ENCODE measurements around the gene LRFN2.

The LRFN2 gene

DNA sequence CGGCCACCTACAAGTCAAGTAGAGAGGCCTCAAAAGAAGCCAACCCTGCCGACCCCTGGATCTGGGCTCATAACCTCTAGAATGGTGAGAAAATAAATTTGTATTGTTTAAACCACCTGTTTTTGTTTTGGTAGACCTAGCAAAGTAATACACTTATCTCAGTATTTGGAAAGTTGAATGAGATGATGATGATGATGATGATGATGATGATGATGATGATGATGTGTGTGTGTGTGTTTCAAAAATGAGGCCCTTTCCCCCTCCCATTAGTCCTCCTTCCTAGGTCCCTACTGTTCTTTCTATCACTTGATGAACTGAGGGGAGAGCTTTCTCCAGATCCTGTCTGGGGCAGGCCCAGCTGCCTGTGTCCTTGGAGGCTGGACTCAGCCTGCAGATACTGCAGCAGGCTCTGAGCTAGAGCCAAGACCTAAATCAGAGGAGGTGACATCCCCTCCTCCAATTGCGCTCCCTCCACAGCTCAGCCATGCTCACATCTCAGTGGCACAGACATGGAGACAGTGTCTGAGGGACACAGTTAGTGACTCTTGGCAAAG lies 120.1 kb downstream of the LRFN2 start:
- Histone ChIP-seq H3K4me3 (ENCODE audit: low read length) (no peak overlapping the region), H4K20me1 (ENCODE audit: control insufficient read depth, insufficient read depth, low read depth, low read length) (no peaks in the 10 kb centered on the region), H3F3A (ENCODE audit: control insufficient read depth, insufficient read depth) (no peaks in the 10 kb centered on the region), H3K9me3 (ENCODE audit: control insufficient read depth, insufficient read depth, low read length) (no peaks in the 10 kb centered on the region), H3K4me1 (ENCODE audit: control insufficient read depth, low read length) (no peaks in the 10 kb centered on the region), H3K36me3 (ENCODE audit: control insufficient read depth, low read length) (no peaks in the 10 kb centered on the region), H3K9me2 (replicated peaks; ENCODE audit: control insufficient read depth, low read length) (no peaks in the 10 kb centered on the region), H3K27ac (ENCODE audit: low read depth, low read length) (no peak overlapping the region), H3K4me2 (ENCODE audit: low read length) (no peak overlapping the region), H3K79me2 (ENCODE audit: control insufficient read depth, low read length) (no peaks in the 10 kb centered on the region), H3K27me3 (ENCODE audit: control insufficient read depth, low read length) (no peaks in the 10 kb centered on the region)
- TF ChIP-seq, protein P1, sequence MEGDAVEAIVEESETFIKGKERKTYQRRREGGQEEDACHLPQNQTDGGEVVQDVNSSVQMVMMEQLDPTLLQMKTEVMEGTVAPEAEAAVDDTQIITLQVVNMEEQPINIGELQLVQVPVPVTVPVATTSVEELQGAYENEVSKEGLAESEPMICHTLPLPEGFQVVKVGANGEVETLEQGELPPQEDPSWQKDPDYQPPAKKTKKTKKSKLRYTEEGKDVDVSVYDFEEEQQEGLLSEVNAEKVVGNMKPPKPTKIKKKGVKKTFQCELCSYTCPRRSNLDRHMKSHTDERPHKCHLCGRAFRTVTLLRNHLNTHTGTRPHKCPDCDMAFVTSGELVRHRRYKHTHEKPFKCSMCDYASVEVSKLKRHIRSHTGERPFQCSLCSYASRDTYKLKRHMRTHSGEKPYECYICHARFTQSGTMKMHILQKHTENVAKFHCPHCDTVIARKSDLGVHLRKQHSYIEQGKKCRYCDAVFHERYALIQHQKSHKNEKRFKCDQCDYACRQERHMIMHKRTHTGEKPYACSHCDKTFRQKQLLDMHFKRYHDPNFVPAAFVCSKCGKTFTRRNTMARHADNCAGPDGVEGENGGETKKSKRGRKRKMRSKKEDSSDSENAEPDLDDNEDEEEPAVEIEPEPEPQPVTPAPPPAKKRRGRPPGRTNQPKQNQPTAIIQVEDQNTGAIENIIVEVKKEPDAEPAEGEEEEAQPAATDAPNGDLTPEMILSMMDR (IDR thresholded peaks at IDR 0.05; ENCODE audit: low read depth, low read length, poor library complexity, severe bottlenecking): no peak
- no peak for TF ChIP-seq EZH2phosphoT487 (IDR thresholded peaks at IDR 0.05; ENCODE audit: borderline replicate concordance, low read length)

DNA sequence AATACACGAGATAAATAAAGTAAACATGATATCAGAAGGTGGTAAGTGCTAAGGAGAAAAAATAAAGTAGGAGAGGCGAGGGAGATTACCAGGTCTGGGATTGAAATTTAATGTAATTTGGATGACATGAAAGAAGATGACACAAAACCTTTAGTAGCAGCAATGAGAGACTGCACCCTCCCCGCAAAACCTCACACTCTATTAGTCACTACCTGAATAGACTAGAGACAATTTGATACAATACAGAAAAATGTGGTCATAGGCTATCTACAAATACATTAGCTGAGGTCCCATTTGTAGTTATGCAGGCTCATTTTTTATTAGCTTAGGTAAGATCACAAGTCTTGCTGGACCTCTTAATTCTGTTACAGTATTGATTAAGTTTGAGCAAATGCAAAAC lies 125.5 kb downstream of the LRFN2 start:
- no peaks in the 10 kb centered on the region for H3F3A ChIP-seq (ENCODE audit: control insufficient read depth, insufficient read depth)
- H4K20me1 ChIP-seq (ENCODE audit: control insufficient read depth, insufficient read depth, low read depth, low read length): no peaks in the 10 kb centered on the region
- no peak overlapping the region for H3K4me2 ChIP-seq (ENCODE audit: low read length)
- no peaks in the 10 kb centered on the region for H3K4me1 ChIP-seq (ENCODE audit: control insufficient read depth, low read length)
- H3K9me2 ChIP-seq (replicated peaks; ENCODE audit: control insufficient read depth, low read length): no peaks in the 10 kb centered on the region
- no peaks in the 10 kb centered on the region for H3K79me2 ChIP-seq (ENCODE audit: control insufficient read depth, low read length)
- no peak overlapping the region for H3K27ac ChIP-seq (ENCODE audit: low read depth, low read length)
- H3K27me3 ChIP-seq (ENCODE audit: control insufficient read depth, low read length): no peaks in the 10 kb centered on the region; the same call in 1 of the 2 replicates
- no peaks in the 10 kb centered on the region for H3K9me3 ChIP-seq (ENCODE audit: control insufficient read depth, insufficient read depth, low read length)
- no peaks in the 10 kb centered on the region for H3K36me3 ChIP-seq (ENCODE audit: control insufficient read depth, low read length)
- TF ChIP-seq, protein P1 (IDR thresholded peaks at IDR 0.05; ENCODE audit: low read depth, low read length, poor library complexity, severe bottlenecking): no peak
- no peak for TF ChIP-seq EZH2phosphoT487 (IDR thresholded peaks at IDR 0.05; ENCODE audit: borderline replicate concordance, low read length)
- H3K4me3 ChIP-seq (ENCODE audit: low read length): no peak overlapping the region

DNA sequence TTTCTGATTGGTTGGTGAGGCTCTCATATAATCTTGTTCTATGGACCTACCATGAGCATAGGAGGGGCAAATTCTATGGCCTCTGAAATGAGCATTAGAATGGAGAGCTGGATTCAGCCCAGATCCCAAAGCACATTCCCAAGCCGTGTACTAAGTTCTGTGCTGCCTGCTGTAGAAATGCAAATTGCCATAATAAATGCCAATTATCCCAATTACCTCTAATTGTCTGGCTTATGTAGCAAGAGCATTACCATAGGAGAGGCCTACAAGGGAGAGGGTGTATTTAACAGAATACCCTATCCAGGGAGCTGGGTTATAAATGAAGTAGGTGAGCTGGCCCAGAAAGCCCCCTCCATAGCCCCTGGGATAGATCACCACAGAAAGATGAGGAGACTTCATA lies 126.8 kb downstream of the LRFN2 start:
- no peaks in the 10 kb centered on the region for H3F3A ChIP-seq (ENCODE audit: control insufficient read depth, insufficient read depth)
- H4K20me1 ChIP-seq (ENCODE audit: control insufficient read depth, insufficient read depth, low read depth, low read length): no peaks in the 10 kb centered on the region
- TF ChIP-seq, protein P1 (IDR thresholded peaks at IDR 0.05; ENCODE audit: low read depth, low read length, poor library complexity, severe bottlenecking): no peak
- TF ChIP-seq EZH2phosphoT487 (IDR thresholded peaks at IDR 0.05; ENCODE audit: borderline replicate concordance, low read length): no peak
- no peak overlapping the region for H3K27ac ChIP-seq (ENCODE audit: low read depth, low read length)
- H3K4me1 ChIP-seq (ENCODE audit: control insufficient read depth, low read length): no peaks in the 10 kb centered on the region
- H3K27me3 ChIP-seq (ENCODE audit: control insufficient read depth, low read length): peaks cover 6% of the 10 kb centered on the region
- H3K4me3 ChIP-seq (ENCODE audit: low read length): no peak overlapping the region
- H3K36me3 ChIP-seq (ENCODE audit: control insufficient read depth, low read length): no peaks in the 10 kb centered on the region
- H3K9me3 ChIP-seq (ENCODE audit: control insufficient read depth, insufficient read depth, low read length): no peaks in the 10 kb centered on the region
- H3K79me2 ChIP-seq (ENCODE audit: control insufficient read depth, low read length): no peaks in the 10 kb centered on the region
- H3K4me2 ChIP-seq (ENCODE audit: low read length): no peak overlapping the region
- no peaks in the 10 kb centered on the region for H3K9me2 ChIP-seq (replicated peaks; ENCODE audit: control insufficient read depth, low read length)
